ENCODE results near the gene CROCC.

CROCC gene

DNA sequence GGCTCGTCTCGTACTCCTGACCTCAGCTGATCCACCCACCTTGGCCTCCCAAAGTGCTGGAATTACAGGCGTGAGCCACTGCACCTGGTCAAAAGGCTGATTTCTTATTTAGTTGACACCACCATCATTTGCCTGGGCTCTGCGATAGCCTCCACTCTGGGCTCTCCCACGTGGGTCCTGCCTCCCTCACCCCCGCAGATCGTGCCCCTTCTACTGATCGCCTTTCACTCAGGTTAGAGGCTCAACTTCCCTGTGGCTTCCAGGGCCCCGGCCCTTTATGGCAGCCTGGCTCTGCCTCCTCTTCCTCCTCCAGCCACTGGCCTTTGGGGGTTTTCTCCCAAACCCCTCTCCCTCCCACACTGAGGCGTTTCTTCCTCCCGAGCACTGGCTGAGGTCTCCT is 61.2 kb downstream of the CROCC start:
- FAIRE-seq (no peak), DNase-seq (ENCODE audit: insufficient read length, low spot score) (no peak)
- TF ChIP-seq POLR2A (IDR thresholded peaks at IDR 0.05; ENCODE audit: low read depth, low read length) (no peak), PAX5 (IDR thresholded peaks at IDR 0.05; ENCODE audit: insufficient read depth, low read length, severe bottlenecking) (no peak), TAF1 (IDR thresholded peaks at IDR 0.05; ENCODE audit: low read depth, low read length) (no peak), POLR2AphosphoS5 (IDR thresholded peaks at IDR 0.05; ENCODE audit: low read depth, low read length) (no peak), POU2F2 (IDR thresholded peaks at IDR 0.05; ENCODE audit: low read depth, low read length) (no peak), SPI1 (IDR thresholded peaks at IDR 0.05; ENCODE audit: low read depth, low read length) (no peak)

- DNase-seq (ENCODE audit: insufficient read length, low spot score), result no peak
- no peak for TF ChIP-seq SPI1 (IDR thresholded peaks at IDR 0.05; ENCODE audit: low read depth, low read length)
- no peak for TF ChIP-seq POU2F2 (IDR thresholded peaks at IDR 0.05; ENCODE audit: low read depth, low read length)
- no peak for TF ChIP-seq PAX5 (IDR thresholded peaks at IDR 0.05; ENCODE audit: insufficient read depth, low read length, severe bottlenecking)
- TF ChIP-seq TAF1 (IDR thresholded peaks at IDR 0.05; ENCODE audit: low read depth, low read length), result no peak
- no peak for TF ChIP-seq POLR2A (IDR thresholded peaks at IDR 0.05; ENCODE audit: low read depth, low read length)
- TF ChIP-seq POLR2AphosphoS5 (IDR thresholded peaks at IDR 0.05; ENCODE audit: low read depth, low read length), result no peak
- no peak for FAIRE-seq
Observed at GRCh38 chr1:16983649-16984048, 61.9 kb downstream of the CROCC start.

DNA sequence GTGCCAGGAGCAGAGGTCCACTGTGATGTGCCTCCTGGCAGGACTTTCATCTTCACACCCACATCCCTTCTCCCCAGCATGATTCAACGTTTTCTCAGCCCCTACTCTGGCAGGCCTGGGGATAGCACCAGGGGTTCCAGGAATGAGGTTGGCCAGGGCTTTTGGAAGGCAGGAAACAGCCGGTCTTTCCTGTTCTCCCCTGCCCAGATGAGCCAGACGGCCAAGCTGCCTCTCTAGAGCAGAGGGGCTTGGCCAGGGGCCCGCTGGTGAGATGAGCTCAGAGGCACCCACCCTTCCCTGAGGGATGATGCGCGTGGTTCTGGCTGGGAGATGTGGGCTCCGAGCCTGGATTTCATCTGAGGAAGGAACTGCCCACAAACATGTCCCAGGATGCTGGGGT is 63.0 kb downstream of the CROCC start:
- FAIRE-seq, result no peak
- TF ChIP-seq PAX5 (IDR thresholded peaks at IDR 0.05; ENCODE audit: insufficient read depth, low read length, severe bottlenecking) (no peak), POLR2A (IDR thresholded peaks at IDR 0.05; ENCODE audit: low read depth, low read length) (no peak), POU2F2 (IDR thresholded peaks at IDR 0.05; ENCODE audit: low read depth, low read length) (no peak), SPI1 (IDR thresholded peaks at IDR 0.05; ENCODE audit: low read depth, low read length) (no peak), POLR2AphosphoS5 (IDR thresholded peaks at IDR 0.05; ENCODE audit: low read depth, low read length) (no peak), TAF1 (IDR thresholded peaks at IDR 0.05; ENCODE audit: low read depth, low read length) (no peak)
- no peak for DNase-seq (ENCODE audit: insufficient read length, low spot score)

- FAIRE-seq (no peak), DNase-seq (ENCODE audit: insufficient read length, low spot score) (no peak)
- TF ChIP-seq POLR2AphosphoS5 (IDR thresholded peaks at IDR 0.05; ENCODE audit: low read depth, low read length) (no peak), PAX5 (IDR thresholded peaks at IDR 0.05; ENCODE audit: insufficient read depth, low read length, severe bottlenecking) (no peak), POU2F2 (IDR thresholded peaks at IDR 0.05; ENCODE audit: low read depth, low read length) (no peak), SPI1 (IDR thresholded peaks at IDR 0.05; ENCODE audit: low read depth, low read length) (no peak), TAF1 (IDR thresholded peaks at IDR 0.05; ENCODE audit: low read depth, low read length) (no peak), POLR2A (IDR thresholded peaks at IDR 0.05; ENCODE audit: low read depth, low read length) (no peak)
Observed at GRCh38 chr1:16986113-16986512, 64.4 kb downstream of the CROCC start.

DNA sequence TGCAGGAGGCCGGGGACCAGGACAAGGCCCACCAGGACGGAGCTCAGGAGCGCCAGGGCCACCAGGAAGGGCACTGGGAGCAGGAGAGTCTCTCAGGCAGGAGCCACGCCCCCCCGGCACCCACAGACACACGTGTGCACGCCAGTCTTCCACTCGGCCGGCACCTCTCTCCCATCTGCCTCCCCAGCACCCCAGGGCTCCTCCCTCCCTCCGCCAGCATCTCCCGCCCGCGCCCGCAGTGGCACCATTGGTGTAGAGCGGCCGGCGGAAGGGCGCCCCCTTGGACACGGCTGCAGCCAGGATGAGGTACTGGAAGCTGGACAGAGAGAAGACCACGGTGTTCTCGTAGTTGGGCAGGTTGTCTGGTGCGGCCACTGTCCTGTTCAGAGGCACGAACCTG is 64.8 kb downstream of the CROCC start:
- DNase-seq (ENCODE audit: insufficient read length, low spot score) (no peak), FAIRE-seq (no peak)
- TF ChIP-seq POU2F2 (IDR thresholded peaks at IDR 0.05; ENCODE audit: low read depth, low read length), result no peak
- TF ChIP-seq SPI1 (IDR thresholded peaks at IDR 0.05; ENCODE audit: low read depth, low read length), result no peak
- no peak for TF ChIP-seq POLR2A (IDR thresholded peaks at IDR 0.05; ENCODE audit: low read depth, low read length)
- no peak for TF ChIP-seq TAF1 (IDR thresholded peaks at IDR 0.05; ENCODE audit: low read depth, low read length)
- no peak for TF ChIP-seq PAX5 (IDR thresholded peaks at IDR 0.05; ENCODE audit: insufficient read depth, low read length, severe bottlenecking)
- no peak for TF ChIP-seq POLR2AphosphoS5 (IDR thresholded peaks at IDR 0.05; ENCODE audit: low read depth, low read length)

- DNase-seq (ENCODE audit: insufficient read length, low spot score), result no peak
- TF ChIP-seq TAF1 (IDR thresholded peaks at IDR 0.05; ENCODE audit: low read depth, low read length) (no peak), POLR2AphosphoS5 (IDR thresholded peaks at IDR 0.05; ENCODE audit: low read depth, low read length) (no peak), POLR2A (IDR thresholded peaks at IDR 0.05; ENCODE audit: low read depth, low read length) (no peak), SPI1 (IDR thresholded peaks at IDR 0.05; ENCODE audit: low read depth, low read length) (no peak), POU2F2 (IDR thresholded peaks at IDR 0.05; ENCODE audit: low read depth, low read length) (no peak), PAX5 (IDR thresholded peaks at IDR 0.05; ENCODE audit: insufficient read depth, low read length, severe bottlenecking) (no peak)
- no peak for FAIRE-seq
Observed at GRCh38 chr1:16986962-16987361, 65.2 kb downstream of the CROCC start.

GRCh38 chr1:16988210-16988609 is 66.5 kb downstream of the CROCC start:
- no peak for DNase-seq (ENCODE audit: insufficient read length, low spot score)
- no peak for TF ChIP-seq POLR2AphosphoS5 (IDR thresholded peaks at IDR 0.05; ENCODE audit: low read depth, low read length)
- no peak for TF ChIP-seq SPI1 (IDR thresholded peaks at IDR 0.05; ENCODE audit: low read depth, low read length)
- TF ChIP-seq POLR2A (IDR thresholded peaks at IDR 0.05; ENCODE audit: low read depth, low read length), result no peak
- TF ChIP-seq TAF1 (IDR thresholded peaks at IDR 0.05; ENCODE audit: low read depth, low read length), result no peak
- no peak for TF ChIP-seq POU2F2 (IDR thresholded peaks at IDR 0.05; ENCODE audit: low read depth, low read length)
- TF ChIP-seq PAX5 (IDR thresholded peaks at IDR 0.05; ENCODE audit: insufficient read depth, low read length, severe bottlenecking), result no peak
- no peak for FAIRE-seq

DNA sequence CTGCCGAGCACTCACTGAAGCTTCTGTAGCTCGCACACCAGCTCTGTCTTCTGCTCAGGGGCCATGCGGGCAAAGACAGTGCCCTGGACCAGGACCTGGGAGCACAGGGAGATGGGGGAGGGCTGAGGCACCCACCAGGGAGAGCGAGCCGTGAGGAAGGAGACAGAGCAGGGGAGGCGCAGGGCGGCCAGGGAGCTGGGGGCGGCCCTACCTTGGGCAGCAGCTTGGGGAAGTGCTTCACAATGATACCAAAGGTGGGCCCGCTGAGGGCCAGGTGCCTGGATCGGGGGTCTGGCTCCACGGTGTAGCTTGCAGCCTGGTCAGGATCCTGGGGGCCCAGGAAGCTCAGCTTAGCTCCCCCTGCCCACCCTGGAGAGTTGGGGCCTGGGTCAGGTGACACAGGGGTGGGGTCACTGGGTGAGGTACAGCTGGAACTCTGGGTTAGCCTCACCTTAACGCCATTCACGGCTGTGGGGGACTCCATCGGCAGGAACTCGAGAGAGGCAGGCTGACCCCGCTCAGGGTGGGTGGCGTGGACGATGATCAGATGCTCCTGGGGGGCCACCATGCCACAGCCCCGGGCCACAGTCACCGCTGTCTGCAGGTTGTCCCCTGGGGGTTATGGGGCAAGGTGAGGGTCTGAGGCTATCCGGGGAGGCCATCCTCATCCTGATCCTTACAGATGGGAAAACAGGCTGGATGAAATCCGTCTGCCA is 68.1 kb downstream of the CROCC start:
- DNase-seq (ENCODE audit: insufficient read length, low spot score) (no peak), FAIRE-seq (no peak)
- TF ChIP-seq PAX5 (IDR thresholded peaks at IDR 0.05; ENCODE audit: insufficient read depth, low read length, severe bottlenecking), result no peak
- TF ChIP-seq POLR2A (IDR thresholded peaks at IDR 0.05; ENCODE audit: low read depth, low read length), result no peak
- TF ChIP-seq TAF1 (IDR thresholded peaks at IDR 0.05; ENCODE audit: low read depth, low read length), result no peak

- FAIRE-seq, result no peak
- TF ChIP-seq PAX5 (IDR thresholded peaks at IDR 0.05; ENCODE audit: insufficient read depth, low read length, severe bottlenecking), result no peak
- no peak for TF ChIP-seq TAF1 (IDR thresholded peaks at IDR 0.05; ENCODE audit: low read depth, low read length)
- TF ChIP-seq SPI1 (IDR thresholded peaks at IDR 0.05; ENCODE audit: low read depth, low read length), result no peak
- no peak for DNase-seq (ENCODE audit: insufficient read length, low spot score)
Observed at GRCh38 chr1:16991571-16991970, 69.8 kb downstream of the CROCC start.

- FAIRE-seq, result no peak
- no peak for TF ChIP-seq PAX5 (IDR thresholded peaks at IDR 0.05; ENCODE audit: insufficient read depth, low read length, severe bottlenecking)
- no peak for TF ChIP-seq POU2F2 (IDR thresholded peaks at IDR 0.05; ENCODE audit: low read depth, low read length)
- TF ChIP-seq TAF1 (IDR thresholded peaks at IDR 0.05; ENCODE audit: low read depth, low read length), result no peak
- no peak for TF ChIP-seq POLR2AphosphoS5 (IDR thresholded peaks at IDR 0.05; ENCODE audit: low read depth, low read length)
- TF ChIP-seq SPI1 (IDR thresholded peaks at IDR 0.05; ENCODE audit: low read depth, low read length), result no peak
- no peak for TF ChIP-seq POLR2A (IDR thresholded peaks at IDR 0.05; ENCODE audit: low read depth, low read length)
- no peak for DNase-seq (ENCODE audit: insufficient read length, low spot score)
Observed at GRCh38 chr1:16992102-16992501, 70.4 kb downstream of the CROCC start.
